Natural killer cell (primary cell): ENCODE results near the gene FHOD3. TPM values are rescaled to one million over a fixed set of nuclear protein-coding genes. Genes with fewer than 3 reads are reported as not detected.

Source experiments
- ATAC-seq, 3 donors: fragments of 150-1000 bp in 2 of 3; fragments of 200-7000 bp in 1 of 3; cut with Tn5 transposase; 1 replicate in 1 of 3; 2 replicates in 2 of 3; pipeline ENCODE4 v1.10.0; 2021; ENCODE audit warnings: mild to moderate bottlenecking in 2 of 3, moderate library complexity in 2 of 3
- DNase-seq, 2 donors: peaks; one replicate each; pipeline versions ENCODE4 v3.0.0 to v3.0.0-alpha.2; 2013 to 2021; ENCODE audit warnings: mixed read lengths in 1 of 2
- H3K27ac ChIP-seq: one replicate; pipeline ENCODE4 v1.5.1; 2013; ENCODE audit warnings: mild to moderate bottlenecking, low read length
- H3K27me3 ChIP-seq: one replicate; pipeline ENCODE4 v1.6.1; 2013; ENCODE audit warnings: low read length; ENCODE audit not compliant: control insufficient read depth, insufficient read depth
- H3K36me3 ChIP-seq: one replicate; pipeline ENCODE4 v1.6.1; 2013; ENCODE audit warnings: low read length; ENCODE audit not compliant: control insufficient read depth, insufficient read depth
- H3K4me1 ChIP-seq: one replicate; pipeline ENCODE4 v1.6.1; 2013; ENCODE audit warnings: low read length; ENCODE audit not compliant: control insufficient read depth, insufficient read depth
- H3K4me3 ChIP-seq: one replicate; pipeline ENCODE4 v1.5.1; 2013; ENCODE audit warnings: low read length
- H3K9me3 ChIP-seq: one replicate; pipeline ENCODE4 v1.6.1; 2013; ENCODE audit warnings: low read length; ENCODE audit not compliant: control insufficient read depth, insufficient read depth
- H3K27ac Mint-ChIP-seq, 2 donors: one replicate each; pipeline ENCODE4 v1.8.0; 2022; ENCODE audit warnings: mild to moderate bottlenecking in 2 of 2, mixed read lengths in 2 of 2, moderate library complexity in 1 of 2
- H3K27me3 Mint-ChIP-seq, 2 donors: one replicate each; pipeline ENCODE4 v1.8.0; 2022; ENCODE audit warnings: low read depth in 2 of 2, mixed read lengths in 2 of 2
- H3K36me3 Mint-ChIP-seq: one replicate; pipeline ENCODE4 v1.8.0; 2022; ENCODE audit warnings: mixed read lengths
- H3K4me1 Mint-ChIP-seq, 2 donors: one replicate each; pipeline ENCODE4 v1.8.0; 2022; ENCODE audit warnings: mixed read lengths in 2 of 2
- H3K4me3 Mint-ChIP-seq: one replicate; pipeline ENCODE4 v1.8.0; 2022; ENCODE audit warnings: mild to moderate bottlenecking, moderate library complexity, mixed read lengths
- H3K9me3 Mint-ChIP-seq, 2 donors: one replicate each; pipeline ENCODE4 v1.8.0; 2022; ENCODE audit warnings: mixed read lengths in 2 of 2
- CTCF ChIP-seq: fragments of 200-600 bp; IDR thresholded peaks from one replicate; pipeline ENCODE4 v1.8.0; 2022; ENCODE audit warnings: antibody characterized with exemption
- whole genome bisulfite sequencing: methylation state at CpG from one replicate; pipeline ENCODE4 v1.1.7; 2013; ENCODE audit warnings: missing lambda C conversion rate; ENCODE audit not compliant: insufficient coverage; 5-methylcytosine and 5-hydroxymethylcytosine counted together
- intact Hi-C: fragments of 100-400 bp; cut with micrococcal nuclease; formaldehyde crosslinking; loops from one replicate; pipeline ENCODE4 v1.14.2; 2022
- total RNA-seq, 4 donors: library from RNA; stranded (reverse); fragments of 120-200 nt in 1 of 4; gene quantifications; one replicate each; pipeline versions ENCODE4 v1.2.3 to v1.2.4, GENCODE V29; 2013 to 2022

FHOD3 gene
- total RNA-seq, 3 donors from 2014 or later (not counting 1 experiment from before 2014, with no cell fraction given), result not detected

GRCh38 chr18:36536426-36536825 is 238.9 kb downstream of the FHOD3 start:
- H3K27me3 ChIP-seq, result no peaks in the 10 kb centered on the region
- intact Hi-C loops, result no loop called here
- H3K27ac Mint-ChIP-seq, result no peak overlapping the region

GRCh38 chr18:36537289-36537688 is 239.8 kb downstream of the FHOD3 start:
- Histone ChIP-seq H3K4me3 (no peak overlapping the region), H3K4me1 (peaks cover 3% of the 10 kb centered on the region), H3K27me3 (no peaks in the 10 kb centered on the region), H3K27ac (no peak overlapping the region), H3K9me3 (no peaks in the 10 kb centered on the region), H3K36me3 (no peaks in the 10 kb centered on the region)
- Mint-ChIP-seq H3K4me1 (peaks cover 10 to 13% of the 10 kb centered on the region in 2 donors), H3K9me3 (no peaks in the 10 kb centered on the region), H3K27ac (no peak overlapping the region), H3K4me3 (no peak overlapping the region), H3K36me3 (no peaks in the 10 kb centered on the region), H3K27me3 (peaks cover 2 to 6% of the 10 kb centered on the region in 2 donors)
- DNase-seq (no peak), ATAC-seq (no peak)
- intact Hi-C loops, result no loop called here
- no peak for TF ChIP-seq CTCF

More at GRCh38 chr18:36536426-36536825, 238.9 kb downstream of the FHOD3 start:
- 93% methylated on average over 4 of the region's 4 CpGs for WGBS
- TF ChIP-seq CTCF, result no peak
- Histone ChIP-seq H3K9me3 (no peaks in the 10 kb centered on the region), H3K27ac (no peak overlapping the region), H3K4me1 (peaks cover 3% of the 10 kb centered on the region), H3K36me3 (no peaks in the 10 kb centered on the region), H3K4me3 (no peak overlapping the region)
- Mint-ChIP-seq H3K27me3 (peaks cover 2 to 6% of the 10 kb centered on the region in 2 donors), H3K9me3 (no peaks in the 10 kb centered on the region), H3K4me1 (peaks cover 13 to 17% of the 10 kb centered on the region in 2 donors), H3K4me3 (no peak overlapping the region), H3K36me3 (no peaks in the 10 kb centered on the region)
- ATAC-seq, result no peak
- no peak for DNase-seq

- H3K9me3 ChIP-seq, result no peaks in the 10 kb centered on the region
- H3K36me3 ChIP-seq, result no peaks in the 10 kb centered on the region
- ATAC-seq (no peak), DNase-seq (no peak)
- no peaks in the 10 kb centered on the region for H3K4me1 Mint-ChIP-seq
- H3K4me1 ChIP-seq, result no peaks in the 10 kb centered on the region
- no peak overlapping the region for H3K27ac Mint-ChIP-seq
- WGBS, result 79% methylated on average over 5 of the region's 5 CpGs
- H3K27me3 Mint-ChIP-seq, result peaks cover 0 to 6% of the 10 kb centered on the region in 2 donors
- intact Hi-C loops, result no loop called here
- no peak overlapping the region for H3K27ac ChIP-seq
- H3K9me3 Mint-ChIP-seq, result no peaks in the 10 kb centered on the region
- H3K4me3 Mint-ChIP-seq, result no peak overlapping the region
- H3K36me3 Mint-ChIP-seq, result no peaks in the 10 kb centered on the region
- H3K27me3 ChIP-seq, result no peaks in the 10 kb centered on the region
- no peak for TF ChIP-seq CTCF
- no peak overlapping the region for H3K4me3 ChIP-seq
Observed at GRCh38 chr18:36539674-36540231, 242.2 kb downstream of the FHOD3 start.

- WGBS, result 98% methylated on average over 2 of the region's 2 CpGs
- H3K27ac Mint-ChIP-seq, result no peak overlapping the region
- H3K4me1 ChIP-seq, result no peaks in the 10 kb centered on the region
- TF ChIP-seq CTCF, result no peak
- no peaks in the 10 kb centered on the region for H3K36me3 ChIP-seq
- no peaks in the 10 kb centered on the region for H3K36me3 Mint-ChIP-seq
- H3K27me3 ChIP-seq, result no peaks in the 10 kb centered on the region
- DNase-seq (no peak), ATAC-seq (no peak)
- no peaks in the 10 kb centered on the region for H3K9me3 ChIP-seq
- no peak overlapping the region for H3K27ac ChIP-seq
- no peaks in the 10 kb centered on the region for H3K4me1 Mint-ChIP-seq
- H3K9me3 Mint-ChIP-seq, result no peaks in the 10 kb centered on the region
- H3K4me3 Mint-ChIP-seq, result no peak overlapping the region
- intact Hi-C loops, result no loop called here
- H3K4me3 ChIP-seq, result no peak overlapping the region
- H3K27me3 Mint-ChIP-seq, result peaks cover 0 to 6% of the 10 kb centered on the region in 2 donors
Observed at GRCh38 chr18:36543030-36543429, 245.5 kb downstream of the FHOD3 start.
